ENCODE measurements around the gene METTL2B.
"Not testable (repeated sequence)": the region's sequence is repeated elsewhere in the genome, so short reads cannot be mapped to it uniquely, and the experiment has no call there.

- TF ChIP-seq POLR2A, POLR2AphosphoS5 (IDR thresholded peaks at IDR 0.05): not testable (repeated sequence)
- TF ChIP-seq, protein P1, sequence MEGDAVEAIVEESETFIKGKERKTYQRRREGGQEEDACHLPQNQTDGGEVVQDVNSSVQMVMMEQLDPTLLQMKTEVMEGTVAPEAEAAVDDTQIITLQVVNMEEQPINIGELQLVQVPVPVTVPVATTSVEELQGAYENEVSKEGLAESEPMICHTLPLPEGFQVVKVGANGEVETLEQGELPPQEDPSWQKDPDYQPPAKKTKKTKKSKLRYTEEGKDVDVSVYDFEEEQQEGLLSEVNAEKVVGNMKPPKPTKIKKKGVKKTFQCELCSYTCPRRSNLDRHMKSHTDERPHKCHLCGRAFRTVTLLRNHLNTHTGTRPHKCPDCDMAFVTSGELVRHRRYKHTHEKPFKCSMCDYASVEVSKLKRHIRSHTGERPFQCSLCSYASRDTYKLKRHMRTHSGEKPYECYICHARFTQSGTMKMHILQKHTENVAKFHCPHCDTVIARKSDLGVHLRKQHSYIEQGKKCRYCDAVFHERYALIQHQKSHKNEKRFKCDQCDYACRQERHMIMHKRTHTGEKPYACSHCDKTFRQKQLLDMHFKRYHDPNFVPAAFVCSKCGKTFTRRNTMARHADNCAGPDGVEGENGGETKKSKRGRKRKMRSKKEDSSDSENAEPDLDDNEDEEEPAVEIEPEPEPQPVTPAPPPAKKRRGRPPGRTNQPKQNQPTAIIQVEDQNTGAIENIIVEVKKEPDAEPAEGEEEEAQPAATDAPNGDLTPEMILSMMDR (IDR thresholded peaks at IDR 0.05): not testable (repeated sequence)
These were observed 38.7 kb downstream of the METTL2B start for GRCh38 chr7:128515232-128515631.

Data from prostate gland (tissue), 2 donors.